NB4 (cell line): ENCODE measurements around the gene MCRS1.
"Not testable (repeated sequence)": the region's sequence is repeated elsewhere in the genome, so short reads cannot be mapped to it uniquely, and the experiment has no call there.

Source experiments
- DNase-seq: peaks from one replicate; pipeline ENCODE4 v3.0.0; 2010; ENCODE audit warnings: low read depth
- H3K4me3 ChIP-seq: one replicate; pipeline ENCODE4 v1.5.1; 2011; ENCODE audit warnings: mild to moderate bottlenecking, low read depth, low read length, moderate library complexity
- MAX ChIP-seq: IDR thresholded peaks from 2 replicates; pipeline ENCODE4 v1.6.1; 2011; ENCODE audit warnings: low read depth, low read length
- MYC ChIP-seq: IDR thresholded peaks from 2 replicates; pipeline ENCODE4 v1.6.1; 2011; ENCODE audit warnings: low read depth, low read length
- POLR2A ChIP-seq: IDR thresholded peaks from 2 replicates; pipeline ENCODE4 v1.6.1; 2011; ENCODE audit warnings: mild to moderate bottlenecking; ENCODE audit not compliant: insufficient read length; ENCODE audit errors: extremely low read depth
- TF ChIP-seq, protein P1 (sequence below): IDR thresholded peaks from one replicate; pipeline ENCODE4 v1.5.1; 2012; ENCODE audit warnings: low read depth, low read length

MCRS1 gene

DNA sequence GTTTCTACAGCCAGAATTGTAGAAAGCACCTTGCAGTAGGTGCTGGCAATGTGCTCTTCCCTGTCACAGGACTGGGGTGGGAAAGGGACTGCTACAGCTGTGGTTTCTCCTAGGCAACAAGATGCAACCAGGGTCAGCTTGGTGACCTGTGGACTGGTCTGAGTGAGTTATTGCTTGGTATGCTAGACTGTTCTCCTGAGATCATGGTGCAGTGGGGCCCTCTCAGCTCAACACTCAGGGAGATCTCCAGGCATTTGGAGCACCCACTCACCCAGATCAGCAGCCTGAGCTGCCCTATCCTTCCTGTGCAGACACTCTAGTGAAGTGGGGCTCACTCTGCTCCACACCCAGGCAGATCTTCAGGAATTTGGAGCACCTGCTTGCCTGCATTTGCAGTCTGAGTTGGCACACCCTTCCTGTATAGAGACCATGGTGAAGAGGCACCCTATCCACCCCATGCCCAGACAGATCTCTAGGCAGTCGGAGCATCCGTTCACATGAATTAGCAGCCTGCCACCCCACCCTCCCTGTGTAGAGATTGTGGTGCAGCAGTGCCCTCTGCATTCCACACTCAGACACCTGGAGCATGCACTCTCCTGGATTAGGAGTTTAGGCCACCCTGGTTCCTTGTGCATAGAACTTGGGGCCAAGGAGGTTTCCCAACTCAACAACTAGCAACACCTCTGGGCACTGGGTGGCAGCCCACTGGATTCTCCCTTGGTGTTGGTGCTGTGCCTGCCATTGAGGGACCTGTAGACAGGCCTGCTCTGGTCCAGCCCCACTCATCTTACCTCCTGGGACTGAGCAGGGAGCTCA is 41.3 kb upstream of the MCRS1 start:
- TF ChIP-seq POLR2A, result no peak
- TF ChIP-seq, protein P1, sequence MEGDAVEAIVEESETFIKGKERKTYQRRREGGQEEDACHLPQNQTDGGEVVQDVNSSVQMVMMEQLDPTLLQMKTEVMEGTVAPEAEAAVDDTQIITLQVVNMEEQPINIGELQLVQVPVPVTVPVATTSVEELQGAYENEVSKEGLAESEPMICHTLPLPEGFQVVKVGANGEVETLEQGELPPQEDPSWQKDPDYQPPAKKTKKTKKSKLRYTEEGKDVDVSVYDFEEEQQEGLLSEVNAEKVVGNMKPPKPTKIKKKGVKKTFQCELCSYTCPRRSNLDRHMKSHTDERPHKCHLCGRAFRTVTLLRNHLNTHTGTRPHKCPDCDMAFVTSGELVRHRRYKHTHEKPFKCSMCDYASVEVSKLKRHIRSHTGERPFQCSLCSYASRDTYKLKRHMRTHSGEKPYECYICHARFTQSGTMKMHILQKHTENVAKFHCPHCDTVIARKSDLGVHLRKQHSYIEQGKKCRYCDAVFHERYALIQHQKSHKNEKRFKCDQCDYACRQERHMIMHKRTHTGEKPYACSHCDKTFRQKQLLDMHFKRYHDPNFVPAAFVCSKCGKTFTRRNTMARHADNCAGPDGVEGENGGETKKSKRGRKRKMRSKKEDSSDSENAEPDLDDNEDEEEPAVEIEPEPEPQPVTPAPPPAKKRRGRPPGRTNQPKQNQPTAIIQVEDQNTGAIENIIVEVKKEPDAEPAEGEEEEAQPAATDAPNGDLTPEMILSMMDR, result no peak
- TF ChIP-seq MYC, result no peak
- TF ChIP-seq MAX, result no peak
- no peak overlapping the region for H3K4me3 ChIP-seq
- no peak for DNase-seq

GRCh38 chr12:49605539-49605938 is 37.6 kb upstream of the MCRS1 start, which contains the start of gene FAM186B:
TSS of gene FAM186B (minus strand) at chr12:49605639. CDS start at chr12:49605477, 162 bp downstream.
- not testable (repeated sequence) for DNase-seq, H3K4me3 ChIP-seq

DNA sequence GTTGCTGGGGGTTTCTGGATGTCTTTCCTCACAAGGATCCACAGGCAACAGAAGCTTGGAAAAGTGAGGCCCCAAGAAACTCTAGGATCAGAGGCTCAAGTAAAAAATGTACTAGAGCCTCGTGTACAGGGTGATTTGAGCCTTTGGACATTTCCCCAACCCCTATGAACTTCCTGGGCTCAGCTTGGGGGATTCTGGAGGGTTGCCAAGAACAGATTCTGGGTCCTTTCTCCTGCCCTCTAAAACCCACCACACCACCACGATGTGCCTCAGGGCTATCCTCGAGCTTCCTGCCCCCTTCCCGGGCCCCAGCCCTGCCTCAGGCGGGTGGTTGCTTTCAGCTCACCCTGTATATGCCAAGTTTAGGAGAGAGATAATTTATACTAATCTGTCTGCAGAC is 36.9 kb upstream of the MCRS1 start:
- no peak overlapping the region for H3K4me3 ChIP-seq
- no peak for TF ChIP-seq POLR2A
- TF ChIP-seq, protein P1, result no peak
- no peak for TF ChIP-seq MAX
- TF ChIP-seq MYC, result no peak
- DNase-seq, result no peak

GRCh38 chr12:49603721-49604120 is 35.8 kb upstream of the MCRS1 start:
- H3K4me3 ChIP-seq, result no peak overlapping the region
- no peak for DNase-seq
- TF ChIP-seq MYC, result no peak
- TF ChIP-seq, protein P1, result no peak
- TF ChIP-seq POLR2A, result no peak
- no peak for TF ChIP-seq MAX

- no peak overlapping the region for H3K4me3 ChIP-seq
- DNase-seq, result no peak
- TF ChIP-seq, protein P1, result no peak
- no peak for TF ChIP-seq POLR2A
- TF ChIP-seq MAX, result no peak
- no peak for TF ChIP-seq MYC
These were observed 32.0 kb upstream of the MCRS1 start for GRCh38 chr12:49599961-49600360.

DNA sequence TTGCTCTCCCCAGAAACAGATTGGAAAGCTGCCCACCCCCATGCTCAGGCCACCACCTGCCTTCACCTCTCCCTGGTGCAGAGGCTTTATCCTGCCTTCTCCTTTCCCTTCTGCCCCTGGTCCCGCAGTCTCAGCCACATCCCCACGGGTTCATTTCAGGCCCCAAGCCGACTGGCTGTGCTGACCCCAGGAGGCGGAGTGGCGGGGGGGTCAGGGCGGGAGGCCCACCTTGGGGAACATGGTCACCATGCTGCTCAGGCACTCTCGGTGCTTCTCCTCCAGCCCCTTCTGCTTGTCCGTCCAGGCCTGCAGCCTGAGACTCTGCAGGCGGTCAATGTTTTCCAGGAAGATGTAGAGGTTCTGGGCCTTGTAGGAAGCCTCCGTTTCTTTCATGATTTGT is 30.6 kb upstream of the MCRS1 start:
- DNase-seq, result no peak
- H3K4me3 ChIP-seq, result no peak overlapping the region
- no peak for TF ChIP-seq POLR2A
- no peak for TF ChIP-seq MAX
- no peak for TF ChIP-seq MYC
- TF ChIP-seq, protein P1, result no peak
